CMK (cell line): ENCODE results near the gene MEAF6.
"Not testable (repeated sequence)": the region's sequence is repeated elsewhere in the genome, so short reads cannot be mapped to it uniquely, and the experiment has no call there.

Experiments
- DNase-seq: peaks from one replicate; pipeline ENCODE4 v3.0.0-alpha.2; 2010; ENCODE audit warnings: low read depth

MEAF6 gene

DNA sequence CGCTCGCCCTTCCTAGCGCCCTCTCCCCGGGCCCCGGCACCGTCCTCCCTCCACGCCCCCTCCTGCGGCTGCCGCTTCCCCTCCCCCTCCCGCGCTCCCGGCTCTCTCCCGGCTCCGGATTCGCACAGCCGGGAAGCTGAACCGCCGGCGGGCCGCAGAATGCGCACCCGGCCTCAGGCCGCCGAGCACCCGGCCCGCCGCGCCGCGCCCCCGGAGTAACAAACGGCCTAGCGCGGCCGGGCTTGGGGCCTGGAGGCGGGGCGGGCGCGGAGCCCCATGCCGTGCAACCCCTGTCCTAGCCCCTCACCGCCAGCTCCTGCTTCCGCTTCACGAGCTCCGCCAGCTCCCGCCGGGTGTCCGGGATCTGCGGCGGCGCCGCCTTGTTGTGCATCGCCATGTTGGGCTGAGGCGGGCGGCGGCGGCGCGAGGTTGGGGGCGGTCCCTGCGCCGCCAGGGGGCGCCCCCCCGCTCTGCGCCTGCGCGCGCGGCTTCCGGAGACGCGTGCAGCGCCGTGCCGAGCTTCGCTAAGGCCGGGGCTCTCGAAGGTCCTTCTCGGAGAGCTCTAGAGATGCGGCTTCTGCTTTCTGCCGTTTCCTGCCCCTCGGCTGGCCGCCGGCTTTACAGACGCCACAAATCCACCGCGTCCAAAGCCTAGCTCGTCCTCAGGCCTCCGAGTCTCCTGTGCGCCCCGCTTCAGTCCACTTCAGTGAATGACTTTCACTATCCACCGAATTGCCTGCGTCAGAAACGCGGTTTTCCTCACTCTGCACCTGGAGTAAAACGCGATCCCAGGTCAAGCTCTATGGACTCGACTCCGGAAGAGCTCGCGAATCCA is at the start of gene MEAF6:
Gene MEAF6 (minus strand): TSS at position 417 of the 835 bp plus-strand sequence. CDS start 20 bp downstream, at position 397.
- peak; percentile 78 for DNase-seq

GRCh38 chr1:37562984-37563383 is 48.4 kb upstream of the MEAF6 start:
- no peak for DNase-seq

DNA sequence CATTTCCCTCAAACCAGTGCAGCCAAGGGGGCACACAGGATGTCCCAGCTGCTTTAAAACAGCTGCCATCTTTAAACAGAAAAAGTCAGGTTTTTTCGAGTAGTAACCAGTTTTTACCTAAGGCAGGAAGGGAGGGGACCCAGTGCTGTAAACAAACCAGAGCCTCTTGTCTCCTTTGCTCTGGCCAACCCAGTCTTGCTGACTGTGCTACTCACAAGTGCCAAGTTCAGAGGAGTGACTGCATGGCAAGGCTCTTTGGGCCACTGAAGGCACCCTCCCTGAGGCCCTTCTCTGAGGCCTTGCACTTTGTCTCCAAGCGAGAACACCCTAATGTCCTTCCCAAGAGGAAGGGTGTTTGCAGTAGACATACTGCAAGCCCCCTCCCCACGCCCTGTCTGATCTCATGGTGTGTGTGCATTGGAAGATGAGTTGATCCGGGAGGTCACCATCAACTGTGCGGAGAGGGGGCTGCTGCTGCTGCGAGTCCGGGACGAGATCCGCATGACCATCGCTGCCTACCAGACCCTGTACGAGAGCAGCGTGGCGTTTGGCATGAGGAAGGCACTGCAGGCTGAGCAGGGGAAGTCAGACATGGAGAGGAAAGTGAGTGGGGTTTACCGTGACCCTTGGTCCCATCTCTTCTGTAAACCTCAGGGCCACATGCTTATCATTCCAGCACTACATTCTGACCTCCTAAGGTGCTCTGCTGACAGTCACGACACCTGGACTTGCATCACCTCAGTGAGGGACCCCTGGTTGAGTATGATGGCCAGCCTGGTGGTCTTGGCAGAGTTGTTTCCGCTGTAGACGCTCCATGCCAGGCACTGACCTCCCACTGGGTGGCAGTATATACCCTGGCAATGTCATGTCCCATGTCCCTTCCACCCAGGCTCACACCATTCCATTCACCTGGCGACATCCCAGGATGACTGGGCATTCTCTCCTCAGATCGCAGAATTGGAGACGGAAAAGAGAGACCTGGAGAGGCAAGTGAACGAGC is 46.9 kb upstream of the MEAF6 start:
- no peak for DNase-seq

GRCh38 chr1:37560401-37561132 is 46.0 kb upstream of the MEAF6 start:
- no peak for DNase-seq

DNA sequence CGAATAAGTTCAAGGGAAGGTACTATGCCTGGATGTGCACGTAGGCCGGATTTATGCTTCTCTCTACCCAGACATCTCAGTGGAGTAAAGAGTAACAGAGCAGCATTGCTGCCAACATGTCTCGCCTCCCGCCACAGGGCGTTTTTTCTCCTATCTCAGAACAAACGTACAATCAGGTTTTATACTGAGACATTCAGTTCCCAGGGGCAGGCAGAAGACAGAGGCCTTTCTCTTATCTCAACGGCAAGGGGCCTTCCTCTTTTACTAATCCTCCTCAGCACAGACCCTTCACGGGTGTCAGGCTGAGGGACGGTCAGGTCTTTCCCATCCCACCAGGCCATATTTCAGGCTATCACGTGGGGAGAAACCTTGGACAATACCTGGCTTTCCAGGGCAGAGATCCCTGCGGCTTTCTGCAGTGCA is 45.4 kb upstream of the MEAF6 start:
- DNase-seq, result not testable (repeated sequence)

GRCh38 chr1:37559080-37559479 is 44.5 kb upstream of the MEAF6 start:
- DNase-seq, result no peak

DNA sequence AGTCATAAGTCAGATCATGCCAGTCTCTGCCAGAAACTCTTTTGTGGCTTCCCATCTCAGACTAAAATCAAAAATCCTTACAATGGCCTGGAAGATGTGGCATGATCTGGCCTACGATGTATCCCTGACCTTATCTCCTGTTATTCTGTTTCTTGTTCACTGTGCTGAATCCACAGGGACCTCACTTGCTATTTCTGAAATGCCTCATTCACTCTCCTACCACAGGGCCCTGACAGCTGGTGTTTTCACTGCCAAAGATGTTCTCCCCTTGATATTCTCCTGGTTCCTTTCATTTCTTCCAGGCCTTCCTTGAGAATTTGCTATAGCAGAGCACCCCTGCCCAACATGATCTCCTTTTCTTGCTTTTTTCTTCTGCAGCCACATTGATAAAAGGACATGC is 43.8 kb upstream of the MEAF6 start:
- no peak for DNase-seq

GRCh38 chr1:37557402-37557801 is 42.8 kb upstream of the MEAF6 start:
- DNase-seq, result no peak

DNA sequence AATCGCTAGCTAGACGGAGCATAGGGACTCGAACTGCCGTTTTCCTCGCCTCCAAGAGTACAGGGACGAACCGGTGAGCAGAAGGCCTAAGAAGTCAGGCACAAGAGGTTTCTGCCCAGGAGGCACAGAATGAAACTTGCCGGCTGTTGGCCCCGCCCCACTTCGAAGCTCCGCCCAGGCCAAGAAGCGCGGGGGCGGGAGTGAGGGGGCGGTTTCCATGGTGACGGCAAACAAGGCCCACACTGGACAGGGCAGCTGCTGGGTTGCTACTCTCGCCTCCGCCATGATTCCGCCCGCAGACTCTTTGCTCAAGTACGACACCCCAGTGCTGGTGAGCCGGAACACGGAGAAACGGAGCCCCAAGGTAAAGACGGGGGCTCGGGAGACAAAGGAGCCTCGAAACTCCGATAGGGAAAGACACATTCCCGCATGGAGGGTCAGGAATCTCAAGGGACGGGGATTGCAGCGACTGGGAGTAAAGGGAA is 42.2 kb upstream of the MEAF6 start, which contains the start of gene DNALI1:
Gene DNALI1 (plus strand): TSS at position 229 of the 485 bp plus-strand sequence. CDS start 55 bp downstream, at position 284.
- DNase-seq, result no peak

DNA sequence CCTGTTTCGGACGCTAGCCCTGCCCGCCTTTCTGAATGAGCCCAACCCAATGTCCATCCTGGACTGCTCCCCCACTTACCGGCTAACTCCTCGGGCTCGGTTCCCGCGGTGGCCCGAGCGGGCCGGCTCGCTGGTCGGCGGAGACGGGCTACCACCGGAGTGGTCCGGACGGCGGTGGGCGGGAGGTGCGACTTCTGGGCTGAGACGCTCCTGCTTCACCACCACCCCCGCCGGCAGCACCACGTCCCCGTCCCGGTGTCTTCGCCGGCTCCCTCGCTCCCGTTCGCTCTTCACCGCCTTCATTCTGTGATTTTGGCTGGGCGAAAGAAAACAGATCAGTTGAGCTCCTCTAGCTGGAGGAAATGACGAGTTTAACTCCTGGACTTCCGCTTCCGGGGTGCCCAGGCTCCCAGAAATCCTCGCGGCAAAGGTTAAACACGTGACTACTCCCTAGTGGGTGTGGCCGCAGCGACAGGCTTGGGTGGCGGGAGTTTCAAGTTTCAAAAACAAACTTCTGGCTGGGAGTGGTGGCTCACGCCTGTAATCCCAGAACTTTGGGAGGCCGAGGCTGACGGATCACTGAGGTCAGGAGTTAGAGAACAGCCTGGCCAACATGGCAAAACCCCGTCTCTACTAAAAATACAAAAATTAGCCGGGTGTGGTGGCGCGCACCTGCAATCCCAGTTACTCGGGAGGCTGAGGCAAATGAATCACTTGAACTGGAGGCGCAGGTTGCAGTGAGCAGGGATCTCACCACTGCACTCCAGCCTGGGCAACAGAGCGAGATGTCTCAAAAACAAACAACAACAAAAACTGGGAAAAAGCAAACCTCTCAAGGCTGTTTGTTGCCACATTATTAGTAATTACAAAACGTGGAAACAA is 39.6 kb upstream of the MEAF6 start, which contains the start of gene SNIP1:
Gene SNIP1 (minus strand): TSS at position 367 of the 882 bp plus-strand sequence. CDS start 64 bp downstream, at position 303.
- DNase-seq, result peak; percentile 70

GRCh38 chr1:37553598-37553926 is 39.0 kb upstream of the MEAF6 start:
- DNase-seq, result no peak

DNA sequence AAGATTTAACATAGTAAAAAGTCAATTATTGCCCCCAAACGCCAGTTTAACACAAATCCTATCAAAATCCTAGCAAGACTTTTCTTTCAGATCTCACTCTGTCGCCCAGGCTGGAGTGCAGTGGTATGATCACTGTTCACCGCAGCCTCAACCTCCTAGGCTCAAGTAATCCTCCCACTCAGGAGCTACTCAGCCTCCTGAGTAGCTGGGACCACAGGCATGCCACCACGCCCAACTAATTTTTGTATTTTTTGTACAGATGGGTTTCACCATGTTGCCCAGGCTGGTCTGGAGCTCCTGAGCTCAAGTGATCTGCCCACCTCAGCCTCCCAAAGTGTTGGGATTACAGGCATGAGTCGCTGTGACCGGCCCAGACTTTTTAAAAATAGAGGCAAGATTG is 34.8 kb upstream of the MEAF6 start:
- DNase-seq, result no peak

GRCh38 chr1:37545019-37545418 is 30.5 kb upstream of the MEAF6 start:
- DNase-seq, result no peak

DNA sequence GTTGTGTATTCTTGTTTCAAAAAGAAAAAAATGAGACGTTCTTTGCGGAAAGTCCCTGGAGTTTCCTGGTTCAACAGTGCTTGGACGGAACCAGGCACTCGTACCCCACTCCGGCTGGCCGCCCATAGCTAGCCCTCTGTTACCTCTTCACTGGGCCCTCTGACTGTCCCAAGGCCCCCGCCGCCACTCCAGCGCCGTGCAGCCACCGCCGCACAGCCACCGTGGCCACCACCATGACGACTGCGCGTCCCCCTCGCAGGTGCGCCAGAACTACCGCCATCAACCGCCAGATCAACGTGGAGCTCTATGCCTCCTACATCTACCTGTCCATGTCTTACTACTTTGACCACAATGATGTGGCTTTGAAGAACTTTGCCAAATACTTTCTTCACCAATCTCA is 30.0 kb upstream of the MEAF6 start:
- DNase-seq, result no peak

DNA sequence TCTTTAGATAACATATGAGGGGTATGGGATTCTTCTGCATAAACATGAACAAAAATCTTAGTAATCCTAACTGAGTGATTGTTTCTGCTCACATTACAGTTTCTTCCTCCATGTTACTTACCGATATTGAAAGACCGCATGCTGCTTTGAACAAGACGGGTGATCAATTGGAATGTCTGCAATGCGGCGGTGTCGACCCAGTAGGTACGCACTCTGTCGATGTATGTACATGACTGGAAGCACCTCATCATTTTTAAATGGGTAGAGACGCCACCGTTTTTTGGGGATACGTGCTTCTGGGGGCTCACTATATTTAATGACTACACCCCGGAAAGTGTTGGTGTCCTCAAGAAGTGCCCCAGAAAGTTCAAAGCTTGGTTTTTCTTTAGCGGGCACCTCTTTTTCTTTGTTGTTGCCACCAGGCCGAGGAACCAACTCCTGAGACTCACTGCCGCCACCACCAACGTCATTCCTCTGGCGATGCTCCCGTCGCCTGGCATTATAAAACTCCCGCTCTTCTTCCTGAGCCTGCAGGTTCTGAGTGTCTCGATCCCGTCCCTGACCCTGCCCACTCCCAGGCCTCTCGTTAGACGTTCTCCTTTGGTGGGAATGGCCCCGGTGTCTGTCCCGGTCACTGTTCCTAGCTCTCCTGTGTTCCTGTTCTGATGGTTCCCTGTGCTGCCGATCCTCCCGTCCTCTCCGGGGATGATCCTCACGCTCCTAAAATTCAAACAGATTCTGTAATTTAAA is 25.6 kb upstream of the MEAF6 start:
- no peak for DNase-seq

GRCh38 chr1:37539154-37539553 is 24.6 kb upstream of the MEAF6 start:
- DNase-seq, result not testable (repeated sequence)

GRCh38 chr1:37537378-37537777 is 22.8 kb upstream of the MEAF6 start:
- DNase-seq, result no peak

- DNase-seq, result no peak
Observed at GRCh38 chr1:37533317-37534093, 18.9 kb upstream of the MEAF6 start.
